IMR-90 (cell line): ENCODE data around the gene NELL1. TPM values are rescaled to one million over a fixed set of nuclear protein-coding genes. Genes with fewer than 3 reads are reported as not detected.

Source experiments
- ATAC-seq: fragments of 200-7000 bp; cut with Tn5 transposase; 2 replicates; pipeline ENCODE4 v1.9.1; 2020; ENCODE audit warnings: low read depth, mild to moderate bottlenecking, moderate library complexity
- BruUV-seq: library from RNA; stranded (reverse); fragments of 400-500 nt; replicated peaks from 2 replicates; lab custom pipeline; 2021; lab: Mats Ljungman, UMichigan
- CTCF ChIA-PET: fragments of 300-600 bp; formaldehyde crosslinking; extraction: SDS; loops from one replicate; lab custom pipeline; 2021; ENCODE audit warnings: antibody characterized with exemption; lab: Yijun Ruan, JAX
- POLR2A ChIA-PET: fragments of 300-600 bp; sonication (Branson Sonifier 250); formaldehyde crosslinking; loops from one replicate; lab custom pipeline; 2022; ENCODE audit warnings: antibody characterized with exemption; ENCODE audit not compliant: unreplicated experiment; lab: Charles Lee
- DNase-seq: peaks from one replicate; pipeline ENCODE4 v3.0.0; 2013
- H2AFZ ChIP-seq: replicated peaks from 2 replicates; pipeline ENCODE3; 2013; ENCODE audit warnings: low read length, mild to moderate bottlenecking; ENCODE audit not compliant: poor library complexity
- H2AK5ac ChIP-seq: 2 replicates; pipeline ENCODE4 v1.6.1; 2013; ENCODE audit warnings: low read depth, low read length, inconsistent platforms
- H2AK9ac ChIP-seq: replicated peaks from 2 replicates; pipeline ENCODE3; 2013; ENCODE audit warnings: mild to moderate bottlenecking, low read depth, low read length, moderate library complexity; ENCODE audit not compliant: poor library complexity
- H2BK120ac ChIP-seq: 2 replicates; pipeline ENCODE4 v1.6.1; 2013; ENCODE audit warnings: low read depth, low read length, inconsistent platforms
- H2BK15ac ChIP-seq: 3 replicates; pipeline ENCODE4 v1.6.1; 2013; ENCODE audit warnings: low read depth, low read length, inconsistent platforms
- H2BK20ac ChIP-seq: 2 replicates; pipeline ENCODE4 v1.6.1; 2013; ENCODE audit warnings: low read depth, mild to moderate bottlenecking, inconsistent platforms, low read length, moderate library complexity
- H2BK5ac ChIP-seq: 2 replicates; pipeline ENCODE4 v1.6.1; 2013; ENCODE audit warnings: mild to moderate bottlenecking, low read depth, low read length, inconsistent platforms; ENCODE audit not compliant: poor library complexity, severe bottlenecking
- H3K14ac ChIP-seq: replicated peaks from 2 replicates; pipeline ENCODE4 v1.6.1; 2013; ENCODE audit warnings: low read depth, low read length, inconsistent platforms
- H3K18ac ChIP-seq: 2 replicates; pipeline ENCODE4 v1.6.1; 2013; ENCODE audit warnings: low read depth, low read length, control low read depth
- H3K23ac ChIP-seq: 2 replicates; pipeline ENCODE4 v1.6.1; 2013; ENCODE audit warnings: low read depth, low read length, inconsistent platforms
- H3K27ac ChIP-seq: 2 replicates; pipeline ENCODE4 v1.5.1; 2013; ENCODE audit warnings: mild to moderate bottlenecking, control low read depth, low read length; ENCODE audit not compliant: insufficient read depth
- H3K27me3 ChIP-seq: 2 replicates; pipeline ENCODE4 v1.6.1; 2013; ENCODE audit warnings: low read length; ENCODE audit not compliant: control insufficient read depth, insufficient read depth
- H3K36me3 ChIP-seq: 2 replicates; pipeline ENCODE4 v1.6.1; 2013; ENCODE audit warnings: low read length, mixed read lengths; ENCODE audit not compliant: control insufficient read depth, insufficient read depth
- H3K4ac ChIP-seq: 2 replicates; pipeline ENCODE4 v1.6.1; 2013; ENCODE audit warnings: low read depth, low read length, inconsistent platforms
- H3K4me1 ChIP-seq: 2 replicates; pipeline ENCODE4 v1.6.1; 2013; ENCODE audit warnings: low read length, mixed read lengths; ENCODE audit not compliant: control insufficient read depth, insufficient read depth
- H3K4me2 ChIP-seq: 2 replicates; pipeline ENCODE4 v1.6.1; 2013; ENCODE audit warnings: low read depth, mild to moderate bottlenecking, control low read depth, low read length, moderate library complexity
- H3K4me3 ChIP-seq: 2 replicates; pipeline ENCODE4 v1.5.1; 2013; ENCODE audit warnings: low read depth, mild to moderate bottlenecking, control low read depth, low read length, moderate library complexity; ENCODE audit not compliant: insufficient read depth
- H3K56ac ChIP-seq: 2 replicates; pipeline ENCODE4 v1.6.1; 2013; ENCODE audit warnings: low read length, inconsistent platforms; ENCODE audit not compliant: insufficient read depth; ENCODE audit errors: extremely low read depth
- H3K79me1 ChIP-seq, 2 experiments: 2 replicates each; pipeline ENCODE4 v1.6.1; 2013; ENCODE audit warnings: low read length in 2 of 2, inconsistent platforms in 1 of 2, low read depth in 1 of 2
- H3K9ac ChIP-seq: 2 replicates; pipeline ENCODE4 v1.6.1; 2013; ENCODE audit warnings: low read depth, low read length, control low read depth
- H3K9me1 ChIP-seq: 2 replicates; pipeline ENCODE4 v1.6.1; 2013; ENCODE audit warnings: low read length, inconsistent platforms; ENCODE audit not compliant: insufficient read depth
- H3K9me3 ChIP-seq: 2 replicates; pipeline ENCODE4 v1.6.1; 2013; ENCODE audit warnings: low read length; ENCODE audit not compliant: control insufficient read depth, insufficient read depth
- H4K20me1 ChIP-seq: 2 replicates; pipeline ENCODE4 v1.6.1; 2013; ENCODE audit warnings: low read length, inconsistent platforms; ENCODE audit not compliant: insufficient read depth
- H4K5ac ChIP-seq: 2 replicates; pipeline ENCODE4 v1.6.1; 2013; ENCODE audit warnings: mild to moderate bottlenecking, low read depth, low read length, control low read depth
- H4K8ac ChIP-seq, 2 experiments: 2 replicates each; pipeline ENCODE4 v1.6.1; 2013; ENCODE audit warnings: low read depth in 2 of 2, low read length in 2 of 2, control low read depth in 1 of 2, inconsistent platforms in 1 of 2
- H4K91ac ChIP-seq: 2 replicates; pipeline ENCODE4 v1.6.1; 2013; ENCODE audit warnings: low read depth, low read length, inconsistent platforms; ENCODE audit not compliant: insufficient read depth
- BHLHE40 ChIP-seq: fragments of 150-350 bp; IDR thresholded peaks from 2 replicates; pipeline ENCODE4 v1.6.1; 2016; ENCODE audit warnings: mild to moderate bottlenecking, low read depth, low read length
- CEBPB ChIP-seq: IDR thresholded peaks from 2 replicates; pipeline ENCODE4 v1.6.1; 2012; ENCODE audit warnings: low read depth, low read length, improper control_type of control experiment
- CHD1 ChIP-seq: IDR thresholded peaks from 2 replicates; pipeline ENCODE4 v1.6.1; 2012; ENCODE audit warnings: low read depth, low read length, improper control_type of control experiment
- FOS ChIP-seq: fragments of 150-350 bp; IDR thresholded peaks from 2 replicates; pipeline ENCODE4 v1.6.1; 2016; ENCODE audit warnings: low read depth, low read length
- MAFK ChIP-seq: IDR thresholded peaks from 2 replicates; pipeline ENCODE4 v1.6.1; 2012; ENCODE audit warnings: low read depth, low read length, improper control_type of control experiment
- MAZ ChIP-seq: IDR thresholded peaks from 2 replicates; pipeline ENCODE4 v1.6.1; 2012; ENCODE audit warnings: low read depth, mild to moderate bottlenecking, low read length, improper control_type of control experiment, moderate library complexity, borderline replicate concordance
- MXI1 ChIP-seq: IDR thresholded peaks from 2 replicates; pipeline ENCODE4 v1.6.1; 2012; ENCODE audit warnings: low read depth, mild to moderate bottlenecking, low read length, moderate library complexity, borderline replicate concordance
- NFE2L2 ChIP-seq: fragments of 150-350 bp; IDR thresholded peaks from 2 replicates; pipeline ENCODE4 v1.6.1; 2016; ENCODE audit warnings: low read depth, mild to moderate bottlenecking, low read length
- POLR2A ChIP-seq: IDR thresholded peaks from 2 replicates; pipeline ENCODE4 v1.6.1; 2012; ENCODE audit warnings: mild to moderate bottlenecking, low read depth, low read length
- RAD21 ChIP-seq: IDR thresholded peaks from 2 replicates; pipeline ENCODE4 v1.6.1; 2012; ENCODE audit warnings: low read length, improper control_type of control experiment
- RCOR1 ChIP-seq: IDR thresholded peaks from 2 replicates; pipeline ENCODE4 v1.6.1; 2012; ENCODE audit warnings: mild to moderate bottlenecking, low read length, improper control_type of control experiment; ENCODE audit not compliant: insufficient replicate concordance
- RFX5 ChIP-seq: IDR thresholded peaks from 2 replicates; pipeline ENCODE4 v1.8.0; 2012; ENCODE audit warnings: low read depth, mild to moderate bottlenecking, low read length, moderate library complexity
- SMC3 ChIP-seq: fragments of 150-350 bp; IDR thresholded peaks from 2 replicates; pipeline ENCODE4 v1.6.1; 2016; ENCODE audit warnings: low read depth, mild to moderate bottlenecking, antibody characterized with exemption, low read length, moderate library complexity
- WGBS, 2 experiments: methylation state at CpG; one replicate each; pipeline versions ENCODE4 v1.1.5 to v1.1.7; 2013; ENCODE audit warnings: missing lambda C conversion rate in 2 of 2; ENCODE audit not compliant: insufficient read length in 1 of 2; ENCODE audit errors: extremely low coverage in 2 of 2; 5-methylcytosine and 5-hydroxymethylcytosine counted together
- dilution Hi-C: fragments of 300-500 bp; cut with HindIII; formaldehyde crosslinking; loops from one replicate; pipeline ENCODE4 v1.14.3; 2018; ENCODE audit warnings: low sequenced_read_pairs; ENCODE audit not compliant: unreplicated experiment
- in situ Hi-C: fragments of 300-500 bp; cut with MboI; formaldehyde crosslinking; loops from 3 replicates; pipeline ENCODE4 v1.14.3; 2019; ENCODE audit warnings: low sequenced_read_pairs, inconsistent platforms, mixed read lengths
- intact Hi-C: fragments of 100-400 bp; cut with micrococcal nuclease; formaldehyde crosslinking; loops from 2 replicates; pipeline ENCODE4 v1.10.0; 2022
- polyA plus RNA-seq, 3 experiments: library from polyadenylated mRNA; depleted of rRNA; stranded (reverse); fragments of >200 nt; gene quantifications; 2 replicates each; pipeline ENCODE4 v1.2.3, GENCODE V29; 2012; ENCODE audit warnings: low replicate concordance in 1 of 3
- total RNA-seq: library from RNA; depleted of rRNA; stranded (reverse); fragments of >200 nt; gene quantifications from 2 replicates; pipeline ENCODE4 v1.2.3, GENCODE V29; 2012
- TF ChIP-seq, protein P1 (sequence below): fragments of 150-350 bp; IDR thresholded peaks from 2 replicates; pipeline ENCODE4 v1.6.1; 2016; ENCODE audit warnings: low read depth, mild to moderate bottlenecking, low read length, moderate library complexity, borderline replicate concordance
- TF ChIP-seq, protein P2 (sequence below): conservative IDR thresholded peaks from 2 replicates; pipeline ENCODE4 v1.5.1; 2012; ENCODE audit warnings: mild to moderate bottlenecking, low read depth, low read length, improper control_type of control experiment
- TF ChIP-seq, protein P3 (sequence below): fragments of 150-350 bp; IDR thresholded peaks from 2 replicates; pipeline ENCODE4 v1.6.1; 2017; ENCODE audit warnings: mild to moderate bottlenecking, antibody characterized with exemption, low read length, low read depth

NELL1 gene
- total and polyA plus RNA-seq, 2 of the 4 experiments (the other 2 are of a cell fraction) = not detected

DNA sequence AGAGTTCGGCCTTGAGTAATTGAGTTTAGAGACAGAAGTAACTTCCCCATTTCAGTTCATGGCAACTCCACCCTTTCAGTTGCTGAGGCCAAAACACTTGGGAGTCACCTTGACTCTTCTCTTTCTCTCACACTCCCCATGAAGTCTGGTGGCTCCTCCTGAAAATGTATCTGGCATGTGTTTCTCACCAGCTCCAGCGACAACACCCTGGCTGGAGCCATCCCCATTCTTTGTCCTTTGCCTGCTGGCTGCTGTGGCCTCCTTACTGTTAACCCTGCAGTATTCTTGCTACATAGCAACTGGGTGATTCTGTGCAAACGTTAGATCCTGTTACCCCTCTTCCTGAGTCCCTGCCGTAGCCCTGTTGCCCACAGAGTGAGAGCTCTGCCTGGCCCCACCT is 46.1 kb upstream of the NELL1 start:
- Histone ChIP-seq H3K18ac (no peak overlapping the region), H3K36me3 (no peaks in the 10 kb centered on the region), H3K27ac (no peak overlapping the region), H2AK9ac (no peak overlapping the region), H3K23ac (no peak overlapping the region), H3K4me3 (no peak overlapping the region), H3K9ac (no peak overlapping the region), H3K9me3 (no peaks in the 10 kb centered on the region), H3K9me1 (no peaks in the 10 kb centered on the region), H3K4ac (no peak overlapping the region), H4K91ac (no peak overlapping the region), H2BK20ac (no peak overlapping the region), H3K79me1 (no peaks in the 10 kb centered on the region), H2BK5ac (no peak overlapping the region), H3K4me2 (no peak overlapping the region), H3K27me3 (no peaks in the 10 kb centered on the region; the same call in 1 of the 2 replicates), H4K5ac (no peak overlapping the region), H2BK15ac (no peak overlapping the region), H3K14ac (no peak overlapping the region), H4K8ac (no peak overlapping the region), H2BK120ac (no peak overlapping the region), H2AFZ (no peak overlapping the region), H2AK5ac (no peak overlapping the region), H4K20me1 (no peaks in the 10 kb centered on the region), H3K56ac (no peak overlapping the region), H3K4me1 (no peaks in the 10 kb centered on the region)
- TF ChIP-seq RAD21 (no peak), POLR2A (no peak), NFE2L2 (no peak), MXI1 (no peak), CHD1 (no peak), FOS (no peak), RFX5 (no peak), RCOR1 (no peak), BHLHE40 (no peak), MAZ (no peak), CEBPB (no peak), SMC3 (no peak), MAFK (no peak)
- TF ChIP-seq, protein P1, sequence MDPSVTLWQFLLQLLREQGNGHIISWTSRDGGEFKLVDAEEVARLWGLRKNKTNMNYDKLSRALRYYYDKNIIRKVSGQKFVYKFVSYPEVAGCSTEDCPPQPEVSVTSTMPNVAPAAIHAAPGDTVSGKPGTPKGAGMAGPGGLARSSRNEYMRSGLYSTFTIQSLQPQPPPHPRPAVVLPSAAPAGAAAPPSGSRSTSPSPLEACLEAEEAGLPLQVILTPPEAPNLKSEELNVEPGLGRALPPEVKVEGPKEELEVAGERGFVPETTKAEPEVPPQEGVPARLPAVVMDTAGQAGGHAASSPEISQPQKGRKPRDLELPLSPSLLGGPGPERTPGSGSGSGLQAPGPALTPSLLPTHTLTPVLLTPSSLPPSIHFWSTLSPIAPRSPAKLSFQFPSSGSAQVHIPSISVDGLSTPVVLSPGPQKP = no peak
- TF ChIP-seq, protein P2, sequence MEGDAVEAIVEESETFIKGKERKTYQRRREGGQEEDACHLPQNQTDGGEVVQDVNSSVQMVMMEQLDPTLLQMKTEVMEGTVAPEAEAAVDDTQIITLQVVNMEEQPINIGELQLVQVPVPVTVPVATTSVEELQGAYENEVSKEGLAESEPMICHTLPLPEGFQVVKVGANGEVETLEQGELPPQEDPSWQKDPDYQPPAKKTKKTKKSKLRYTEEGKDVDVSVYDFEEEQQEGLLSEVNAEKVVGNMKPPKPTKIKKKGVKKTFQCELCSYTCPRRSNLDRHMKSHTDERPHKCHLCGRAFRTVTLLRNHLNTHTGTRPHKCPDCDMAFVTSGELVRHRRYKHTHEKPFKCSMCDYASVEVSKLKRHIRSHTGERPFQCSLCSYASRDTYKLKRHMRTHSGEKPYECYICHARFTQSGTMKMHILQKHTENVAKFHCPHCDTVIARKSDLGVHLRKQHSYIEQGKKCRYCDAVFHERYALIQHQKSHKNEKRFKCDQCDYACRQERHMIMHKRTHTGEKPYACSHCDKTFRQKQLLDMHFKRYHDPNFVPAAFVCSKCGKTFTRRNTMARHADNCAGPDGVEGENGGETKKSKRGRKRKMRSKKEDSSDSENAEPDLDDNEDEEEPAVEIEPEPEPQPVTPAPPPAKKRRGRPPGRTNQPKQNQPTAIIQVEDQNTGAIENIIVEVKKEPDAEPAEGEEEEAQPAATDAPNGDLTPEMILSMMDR = no peak
- TF ChIP-seq, protein P3, sequence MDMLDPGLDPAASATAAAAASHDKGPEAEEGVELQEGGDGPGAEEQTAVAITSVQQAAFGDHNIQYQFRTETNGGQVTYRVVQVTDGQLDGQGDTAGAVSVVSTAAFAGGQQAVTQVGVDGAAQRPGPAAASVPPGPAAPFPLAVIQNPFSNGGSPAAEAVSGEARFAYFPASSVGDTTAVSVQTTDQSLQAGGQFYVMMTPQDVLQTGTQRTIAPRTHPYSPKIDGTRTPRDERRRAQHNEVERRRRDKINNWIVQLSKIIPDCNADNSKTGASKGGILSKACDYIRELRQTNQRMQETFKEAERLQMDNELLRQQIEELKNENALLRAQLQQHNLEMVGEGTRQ = no peak
- WGBS, 2 experiments = no CpG with 5 or more reads among the region's 4 CpGs
- in situ Hi-C loops (loop anchor here (25.0 kb wide), 1 partner anchor 686 kb away; no protein-coding TSS in a partner anchor), dilution Hi-C loops (no loop called here), intact Hi-C loops (no loop called here)
- no TSS peak for BruUV-seq
- ATAC-seq (no peak), DNase-seq (no peak)
- CTCF ChIA-PET = interaction anchor here (1.1 kb wide), 1 partner anchor 13 kb away, joined by 4 read pairs; no protein-coding TSS in a partner anchor
- POLR2A ChIA-PET = no interaction called here
